NCI-H526 (cell line): ENCODE measurements around the gene AKAP17A.
"Not testable (repeated sequence)": the region's sequence is repeated elsewhere in the genome, so short reads cannot be mapped to it uniquely, and the experiment has no call there.

Experiments used
- DNase-seq, 2 experiments: peaks; one replicate each; lab custom pipeline; 2025; lab: John Stamatoyannopoulos, UW

Gene AKAP17A

DNA sequence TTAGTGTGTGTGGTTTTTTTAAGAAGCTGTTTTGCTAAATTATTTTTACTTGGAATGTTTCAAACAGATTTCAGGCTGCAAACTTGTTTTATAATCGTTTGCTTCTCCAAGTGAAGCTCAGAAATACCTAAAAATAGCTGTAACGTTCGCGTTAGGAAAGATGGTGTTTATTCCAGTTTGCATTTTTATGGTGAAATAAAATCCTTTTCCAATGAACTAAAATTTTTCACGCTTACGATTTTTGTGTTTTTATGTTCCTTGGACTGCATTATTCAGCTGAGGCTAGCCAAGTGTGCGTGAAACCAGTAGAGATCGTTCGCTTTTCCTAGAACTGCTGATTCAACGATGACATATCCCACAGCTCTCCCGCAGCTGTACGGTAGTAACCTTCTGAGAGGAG, 10.9 kb downstream of the AKAP17A start:
- no peak for DNase-seq

DNA sequence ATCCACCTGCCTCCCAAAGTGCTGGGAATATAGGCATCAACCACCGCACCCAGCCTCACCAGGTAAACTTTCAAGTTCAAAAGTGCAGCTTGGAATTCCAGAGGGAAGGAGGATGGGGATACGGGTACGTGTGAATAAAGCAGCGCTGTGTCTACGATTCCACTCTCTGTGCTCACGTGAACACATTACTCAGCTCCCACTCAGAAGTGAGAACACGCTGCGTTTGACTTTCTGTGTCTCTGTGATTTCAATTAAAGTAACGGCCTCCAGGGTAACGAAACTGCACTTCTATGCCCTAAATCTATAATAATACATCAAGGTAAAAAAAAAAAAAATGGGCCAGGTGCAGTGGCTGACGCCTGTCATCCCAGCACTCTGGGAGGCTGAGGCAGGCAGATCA, 15.1 kb downstream of the AKAP17A start:
- no peak for DNase-seq

DNA sequence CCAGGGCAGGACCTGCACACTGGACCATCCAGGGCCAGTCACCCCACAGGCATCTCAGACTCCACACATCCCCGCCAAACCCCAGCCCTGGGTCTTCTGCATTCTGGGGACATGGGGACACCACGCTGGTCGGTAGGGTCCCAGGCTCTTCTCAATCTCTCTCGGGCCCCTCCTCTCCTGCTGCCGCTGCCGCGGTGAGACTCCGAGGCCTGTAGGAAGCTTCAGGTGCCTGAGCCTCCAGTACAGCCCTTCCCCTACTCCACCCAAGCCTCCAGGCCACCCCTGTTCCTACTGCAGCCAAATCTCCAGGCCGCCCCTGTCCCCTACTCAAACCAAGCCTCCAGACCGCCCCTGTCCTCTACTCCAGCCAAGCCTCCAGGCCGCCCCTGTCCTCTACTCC, 17.9 kb downstream of the AKAP17A start:
- DNase-seq = no peak

DNA sequence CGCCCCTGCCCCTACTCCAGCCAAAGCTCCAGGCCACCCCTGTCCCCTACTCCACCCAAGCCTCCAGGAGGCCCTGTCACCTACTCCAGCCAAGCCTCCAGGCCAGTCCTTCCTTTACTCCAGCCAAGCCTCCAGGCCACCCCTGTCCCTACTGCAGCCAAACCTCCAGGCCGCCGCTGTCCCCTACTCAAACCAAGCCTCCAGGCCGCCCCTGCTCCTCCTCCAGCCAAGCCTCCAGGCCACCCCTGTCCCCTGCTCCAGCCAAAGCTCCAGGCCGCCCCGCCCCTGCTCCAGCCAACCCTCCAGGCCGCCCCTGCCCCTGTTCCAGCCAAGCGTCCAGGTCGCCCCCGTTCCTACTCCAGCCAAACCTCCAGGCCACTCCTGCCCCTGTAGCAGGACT, 18.4 kb downstream of the AKAP17A start:
- no peak for DNase-seq

DNA sequence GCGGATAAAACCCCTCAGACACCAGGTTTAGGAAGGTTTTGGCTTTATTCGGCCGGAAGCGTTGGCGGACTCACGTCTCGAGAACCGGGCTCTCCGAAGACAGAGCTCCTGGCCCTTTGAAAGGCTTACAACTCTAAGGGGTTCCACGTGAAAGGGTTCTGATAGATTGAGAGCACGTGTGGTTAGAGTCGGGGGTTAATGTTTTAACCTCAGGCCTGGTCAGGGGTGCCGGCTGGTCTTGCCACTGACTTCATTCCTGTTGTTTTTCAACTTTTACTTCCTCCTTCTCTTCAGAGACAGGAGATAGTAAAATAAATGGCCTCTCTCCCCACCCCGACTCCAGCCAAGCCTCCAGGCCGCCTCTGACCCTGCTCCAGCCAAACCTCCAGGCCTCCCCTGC, 18.8 kb downstream of the AKAP17A start:
- DNase-seq = no peak

DNA sequence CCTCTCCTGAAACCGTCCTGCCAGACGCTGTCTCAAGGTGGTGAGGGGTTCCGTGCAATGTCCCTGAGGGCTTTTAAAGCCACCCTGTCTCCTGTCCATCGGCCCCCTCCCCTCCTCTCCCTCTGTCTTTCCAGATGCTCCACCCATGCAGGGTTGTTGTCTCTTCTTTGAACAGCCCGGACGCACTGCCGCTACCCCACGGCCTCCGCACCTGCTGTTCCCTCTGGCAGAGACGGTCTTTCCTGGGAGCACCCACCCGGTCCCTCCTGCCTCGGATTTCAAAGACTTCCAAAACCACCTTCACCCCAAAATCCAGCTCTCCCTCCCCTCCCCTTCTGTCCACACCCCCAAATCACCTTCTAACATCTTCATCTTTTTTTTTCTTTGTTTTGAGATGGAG, 19.3 kb downstream of the AKAP17A start:
- DNase-seq = no peak

DNA sequence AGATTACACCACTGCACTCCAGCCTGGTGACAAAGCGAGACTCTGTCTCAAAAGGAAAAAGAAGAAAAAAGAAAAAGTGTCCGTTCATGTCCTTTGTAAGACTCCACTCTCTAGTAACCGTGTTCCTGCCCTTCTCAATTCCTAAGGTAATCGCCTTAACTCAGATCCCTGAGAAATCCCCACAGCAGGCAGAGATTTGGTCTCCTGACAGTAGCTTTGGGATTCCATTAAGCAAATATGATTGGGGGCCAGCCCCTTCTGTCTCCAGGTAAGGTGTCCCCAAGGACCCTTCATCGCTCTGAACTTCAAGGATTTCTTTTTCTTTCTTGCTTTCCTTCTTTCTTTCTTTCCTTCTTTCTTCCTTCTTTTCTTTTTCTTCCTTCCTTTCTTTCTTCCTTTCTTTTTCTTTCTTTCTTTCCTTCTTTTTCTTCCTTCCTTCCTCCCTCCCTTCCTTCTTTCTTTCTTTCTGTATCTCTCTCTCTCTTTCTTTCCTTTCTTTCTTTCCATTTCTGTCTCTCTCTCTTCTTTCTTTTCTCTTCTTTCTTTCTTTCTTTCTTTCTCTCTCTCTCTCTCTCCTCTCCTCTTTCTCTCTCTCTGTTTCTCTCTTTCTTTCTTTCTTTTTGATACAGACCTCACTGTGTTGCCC, 21.4 kb downstream of the AKAP17A start:
- no peak for DNase-seq

DNA sequence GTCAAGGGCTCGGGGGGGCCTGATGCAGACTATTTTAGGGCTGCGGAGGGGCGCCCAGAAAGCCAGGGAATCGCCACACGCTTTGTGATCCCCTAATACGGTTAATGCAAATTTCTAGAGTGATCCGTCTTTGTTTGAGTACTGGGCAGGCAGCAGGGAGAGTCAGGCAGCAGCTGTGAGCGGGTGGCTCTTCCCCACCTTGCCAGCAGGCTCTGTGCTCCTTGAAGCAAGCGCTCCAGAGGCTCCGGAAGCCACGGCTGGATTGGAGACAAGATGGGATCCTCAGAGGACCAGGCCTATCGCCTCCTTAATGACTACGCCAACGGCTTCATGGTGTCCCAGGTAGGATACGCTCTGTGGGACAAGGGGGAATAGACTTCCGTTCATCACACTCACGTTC, 23.5 kb downstream of the AKAP17A start, which contains the start of gene ASMT:
Gene ASMT (plus strand): TSS at position 133 of the 400 bp plus-strand sequence. CDS start 141 bp downstream, at position 274.
- DNase-seq = peak in 1 of 2 experiments; percentile 49

DNA sequence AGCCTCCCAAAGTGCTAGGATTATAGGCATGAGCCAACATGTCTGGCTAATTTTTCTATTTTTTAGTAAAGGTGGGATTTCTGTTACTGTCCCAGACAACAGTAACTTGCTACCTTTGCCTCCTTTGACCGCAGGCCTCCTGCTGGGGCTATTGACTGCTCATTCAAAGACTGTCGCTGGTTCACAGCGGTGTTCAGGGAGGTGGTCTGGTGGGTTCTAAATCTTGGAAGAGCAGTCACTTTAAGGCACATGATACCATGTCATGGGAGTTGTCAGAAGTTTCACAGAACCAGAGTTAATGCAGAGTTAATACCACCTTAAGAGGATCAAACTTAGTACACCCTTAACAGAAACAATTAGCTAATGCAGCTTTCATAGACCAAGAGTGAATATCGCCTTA, 27.3 kb downstream of the AKAP17A start:
- no peak for DNase-seq

DNA sequence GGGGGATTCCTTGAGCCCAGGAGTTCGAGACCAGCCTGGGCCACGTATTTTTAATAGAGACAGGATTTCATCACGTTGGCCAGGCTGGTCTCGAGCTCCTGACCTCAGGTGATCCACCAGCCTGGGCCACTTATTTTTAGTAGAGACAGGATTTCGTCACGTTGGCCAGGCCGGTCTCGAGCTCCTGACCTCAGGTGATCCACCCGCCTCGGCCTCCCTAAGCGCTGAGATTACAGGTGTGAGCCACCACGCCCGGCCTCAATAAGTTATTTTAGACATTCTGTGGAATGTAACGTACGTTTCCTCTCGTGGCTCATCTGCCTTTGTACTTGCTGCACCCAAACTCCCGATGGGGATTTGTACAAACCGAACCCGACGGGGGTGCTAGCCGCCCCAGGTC, 32.3 kb downstream of the AKAP17A start:
- no peak for DNase-seq

DNA sequence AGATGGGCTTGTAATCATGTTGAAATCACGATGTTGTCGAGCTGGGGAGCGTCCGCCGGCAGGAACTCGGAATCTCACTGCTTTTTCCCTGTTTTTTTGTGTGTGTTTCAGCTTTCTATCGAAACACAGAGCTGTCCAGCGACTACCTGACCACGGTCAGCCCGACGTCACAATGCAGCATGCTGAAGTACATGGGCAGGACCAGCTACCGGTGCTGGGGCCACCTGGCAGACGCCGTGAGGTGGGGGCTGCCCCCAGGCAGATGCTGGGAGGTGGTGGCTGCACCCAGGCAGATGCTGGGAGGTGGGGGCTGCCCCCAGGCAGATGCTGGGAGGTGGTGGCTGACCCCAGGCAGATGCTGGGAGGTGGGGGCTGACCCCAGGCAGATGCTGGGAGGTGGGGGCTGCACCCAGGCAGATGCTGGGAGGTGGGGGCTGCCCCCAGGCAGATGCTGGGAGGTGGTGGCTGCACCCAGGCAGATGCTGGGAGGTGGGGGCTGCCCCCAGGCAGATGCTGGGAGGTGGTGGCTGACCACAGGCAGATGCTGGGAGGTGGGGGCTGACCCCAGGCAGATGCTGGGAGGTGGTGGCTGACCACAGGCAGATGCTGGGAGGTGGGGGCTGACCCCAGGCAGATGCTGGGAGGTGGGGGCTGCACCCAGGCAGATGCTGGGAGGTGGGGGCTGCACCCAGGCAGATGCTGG, 32.9 kb downstream of the AKAP17A start:
- not testable (repeated sequence) for DNase-seq

DNA sequence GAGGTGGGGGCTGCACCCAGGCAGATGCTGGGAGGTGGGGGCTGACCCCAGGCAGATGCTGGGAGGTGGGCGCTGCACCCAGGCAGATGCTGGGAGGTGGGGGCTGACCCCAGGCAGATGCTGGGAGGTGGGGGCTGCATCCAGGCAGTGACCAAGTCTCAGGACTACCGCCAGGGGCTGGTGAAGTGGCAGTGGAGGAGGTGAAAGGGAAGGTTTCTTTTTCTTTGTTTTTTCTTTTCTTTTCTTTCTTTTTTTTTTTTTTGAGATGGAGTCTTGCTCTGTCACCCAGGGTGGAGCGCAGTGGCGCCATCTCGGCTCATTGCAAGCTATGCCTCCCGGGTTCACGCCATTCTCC, 33.4 kb downstream of the AKAP17A start:
- DNase-seq = not testable (repeated sequence)

DNA sequence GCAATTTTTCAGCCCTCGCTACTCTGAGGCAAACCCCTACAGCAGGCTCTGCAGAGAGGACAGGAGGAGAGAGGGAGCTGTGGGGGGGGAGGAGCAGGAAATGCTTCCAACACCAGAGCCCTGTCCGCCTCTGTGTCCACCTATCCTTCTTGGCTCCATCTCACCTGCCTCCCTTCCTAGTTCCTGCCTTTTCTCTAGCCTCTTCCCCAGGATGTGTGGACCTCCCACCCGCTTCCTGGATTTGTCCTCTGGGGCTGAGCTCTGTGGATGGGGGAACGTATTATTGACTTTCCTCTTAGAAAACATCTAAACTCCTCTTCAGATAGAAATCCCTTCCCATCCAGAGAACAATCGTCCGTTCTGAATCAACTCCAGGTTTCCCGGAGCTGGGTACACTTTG, 37.8 kb downstream of the AKAP17A start:
- DNase-seq = no peak

DNA sequence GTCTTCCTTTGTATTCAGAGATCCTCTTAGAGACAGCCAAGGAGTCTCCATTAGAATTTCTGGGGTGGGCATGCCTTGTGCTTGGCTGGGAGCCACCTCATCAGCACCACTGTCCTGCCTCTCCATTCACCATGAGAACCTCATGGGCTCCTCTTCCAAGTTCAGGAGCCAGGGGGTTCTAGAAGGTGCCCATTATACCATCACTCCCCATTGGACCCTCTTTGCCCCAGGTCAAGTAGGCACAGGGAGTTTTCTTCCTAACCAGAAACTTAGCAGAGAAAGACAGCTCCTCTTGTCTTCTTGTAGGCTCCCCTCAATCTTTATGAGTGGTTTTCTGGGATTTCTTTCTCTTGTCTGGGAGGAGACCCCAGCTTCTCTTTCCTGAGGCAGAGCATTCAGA, 54.6 kb downstream of the AKAP17A start:
- no peak for DNase-seq

DNA sequence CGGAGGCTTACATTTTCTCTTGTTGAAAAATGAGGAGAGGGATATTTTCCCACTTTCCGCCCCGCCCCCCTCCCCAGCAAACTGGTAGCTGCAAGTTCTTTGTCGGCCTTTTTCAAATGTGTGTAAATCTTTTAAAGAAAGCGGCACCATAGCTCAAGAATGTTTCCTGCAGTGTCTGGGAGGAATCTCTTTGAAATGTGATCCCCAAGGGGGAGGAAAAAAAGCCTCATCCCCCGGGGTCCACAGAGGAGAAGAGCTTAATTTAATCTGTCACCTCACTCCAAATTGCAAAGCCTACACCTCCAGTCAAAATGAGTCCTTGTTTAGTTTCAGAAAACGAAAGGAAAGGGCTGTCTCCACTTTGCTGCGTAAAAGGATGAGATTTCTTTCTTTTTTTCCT, 58.2 kb downstream of the AKAP17A start:
- no peak for DNase-seq
